Activated CD8-positive, alpha-beta memory T cell treated with anti-CD3 and anti-CD28 coated beads for 24 hours (primary cell): ENCODE measurements around the gene PTPN1.
"Not testable (repeated sequence)": the region's sequence is repeated elsewhere in the genome, so short reads cannot be mapped to it uniquely, and the experiment has no call there.

Source experiments
- DNase-seq: peaks from one replicate; pipeline ENCODE4 v3.0.0-alpha.2; 2020

The PTPN1 gene

DNA sequence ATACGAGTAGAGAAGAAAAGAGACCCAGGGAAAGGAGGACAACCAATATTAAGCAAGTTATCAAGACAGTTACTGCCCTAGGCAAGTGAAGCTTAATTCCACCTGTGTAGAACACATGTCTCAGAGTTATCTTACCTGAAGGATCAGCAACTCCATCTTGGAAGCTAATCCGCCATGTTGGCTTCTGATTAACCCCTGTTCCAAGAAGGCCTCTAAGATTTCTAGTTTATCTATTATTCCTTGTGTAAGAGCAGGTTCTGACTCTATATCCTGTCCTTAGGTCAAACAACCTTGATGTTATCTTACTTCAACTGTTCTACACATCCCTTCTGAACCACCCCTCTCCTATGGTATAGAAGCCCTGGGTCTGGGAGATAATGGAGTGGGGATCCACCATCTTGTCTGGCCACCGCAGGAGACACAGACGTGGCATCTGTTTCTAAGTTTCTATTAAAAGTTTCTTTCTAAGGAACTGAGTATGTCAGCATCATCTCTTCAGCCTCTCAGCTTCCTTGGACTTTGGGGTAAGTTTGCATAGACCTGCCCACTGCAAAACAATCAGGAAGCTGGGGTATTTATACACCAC is 27.7 kb upstream of the PTPN1 start:
- DNase-seq: no peak

- DNase-seq: no peak
Measured at GRCh38 chr20:50484271-50484976, 25.8 kb upstream of the PTPN1 start.

DNA sequence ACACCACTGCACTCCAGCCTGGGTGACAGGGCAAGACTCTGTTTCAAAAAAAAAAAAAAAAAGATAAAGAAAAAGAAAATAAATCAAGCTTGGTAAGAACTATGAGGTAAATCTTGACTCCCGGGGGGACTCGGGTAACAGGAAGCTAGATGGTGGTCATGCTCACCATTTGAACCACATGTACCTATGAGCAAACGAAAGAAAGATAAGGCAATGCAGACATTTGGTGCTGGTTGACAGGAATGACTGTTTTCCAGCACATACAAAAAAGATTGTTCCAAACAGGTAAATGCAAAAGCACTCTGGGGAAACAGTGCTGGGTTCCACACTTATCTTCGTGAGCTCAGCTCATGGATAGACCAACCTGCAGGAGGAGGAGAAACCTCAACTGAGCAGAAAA is 22.8 kb upstream of the PTPN1 start:
- no peak for DNase-seq

GRCh38 chr20:50488236-50488806 is 21.9 kb upstream of the PTPN1 start:
- DNase-seq: no peak

GRCh38 chr20:50491168-50491567 is 19.0 kb upstream of the PTPN1 start:
- DNase-seq: no peak

DNA sequence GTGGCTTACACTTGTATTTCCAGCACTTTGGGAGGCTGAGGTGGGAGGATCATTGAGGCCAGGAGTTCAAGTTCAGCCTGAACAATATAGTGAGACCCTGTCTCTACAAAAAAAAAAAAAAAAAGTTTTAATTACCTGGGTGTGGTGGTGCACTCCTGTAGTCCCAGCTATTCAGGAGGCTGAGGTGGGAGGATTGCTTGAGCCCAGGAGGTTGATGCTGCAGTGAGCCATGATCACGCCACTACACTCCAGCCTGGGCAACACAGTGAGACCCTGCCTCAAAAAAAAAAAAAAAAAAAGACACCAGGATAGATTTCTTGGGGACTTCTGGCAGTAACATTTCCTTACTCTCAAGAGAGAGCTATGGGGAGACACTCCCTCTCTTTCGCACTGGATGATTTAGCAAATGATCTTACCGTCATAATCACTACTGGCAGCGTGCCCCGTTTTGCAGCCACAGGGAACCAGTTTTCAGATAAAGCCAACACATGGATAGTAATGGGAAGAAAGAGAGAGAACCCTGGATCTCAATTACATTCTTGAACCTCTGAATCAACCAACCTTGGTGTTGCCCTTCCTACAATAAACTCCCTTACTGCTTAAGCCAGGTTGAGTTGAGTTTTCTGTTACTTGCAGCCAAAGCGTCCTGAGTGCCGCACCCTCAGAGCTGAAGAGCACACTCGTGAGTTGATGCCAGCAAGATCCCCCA is 18.1 kb upstream of the PTPN1 start:
- no peak for DNase-seq

DNA sequence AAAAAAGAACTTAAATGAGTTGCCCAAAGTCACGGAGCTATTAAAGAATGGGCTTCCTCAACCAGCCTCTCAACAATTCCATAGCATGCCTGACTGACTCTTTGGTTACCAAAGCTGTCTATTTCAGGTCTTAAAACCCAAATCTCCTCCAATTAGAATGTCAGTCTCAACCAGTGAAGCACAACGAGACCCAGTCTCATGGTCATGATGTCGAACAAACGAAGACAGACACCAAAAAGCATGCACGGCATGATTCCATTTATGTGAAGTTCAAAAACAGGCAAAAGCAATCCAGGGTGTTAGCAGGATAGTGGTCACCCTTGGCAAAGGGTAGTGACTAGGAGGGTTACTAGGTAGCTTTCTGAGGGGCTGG is 16.3 kb upstream of the PTPN1 start:
- DNase-seq: no peak

- no peak for DNase-seq
Measured at GRCh38 chr20:50494428-50494827, 15.8 kb upstream of the PTPN1 start.

GRCh38 chr20:50496773-50497385 is 13.3 kb upstream of the PTPN1 start:
- DNase-seq: no peak

DNA sequence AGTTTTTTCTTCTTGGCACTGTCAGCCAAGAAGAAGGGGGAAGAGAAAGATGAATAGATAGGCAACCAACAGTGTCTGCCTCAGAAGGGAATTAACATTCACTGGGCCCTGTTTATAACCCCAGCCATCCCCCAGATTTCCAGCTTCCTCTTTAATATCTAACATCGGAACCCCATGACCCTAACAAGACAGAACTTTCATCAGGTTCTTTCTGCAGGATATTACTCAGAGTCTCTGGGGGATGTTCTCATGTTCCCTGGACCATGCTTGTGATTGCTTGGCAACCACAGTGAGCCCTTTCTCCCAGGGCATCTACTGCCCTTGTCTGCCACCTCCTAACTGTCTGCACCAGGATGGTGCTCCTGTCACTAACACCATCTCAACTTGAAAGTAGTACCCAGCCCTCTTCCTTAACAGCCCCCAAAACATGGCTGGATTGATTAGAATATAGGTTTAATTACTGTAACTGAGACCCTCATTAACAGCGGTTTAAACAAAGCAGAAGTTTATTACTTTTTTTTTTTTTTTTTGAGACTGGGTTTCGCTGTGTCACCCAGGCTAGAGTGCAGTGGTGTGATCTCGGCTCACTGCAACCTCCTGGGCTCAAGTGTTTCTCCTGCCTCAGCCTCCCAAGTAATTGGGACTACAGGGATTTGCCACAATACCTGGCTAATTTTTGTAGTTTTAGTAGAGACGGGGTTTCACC is 12.0 kb upstream of the PTPN1 start:
- DNase-seq: no peak

DNA sequence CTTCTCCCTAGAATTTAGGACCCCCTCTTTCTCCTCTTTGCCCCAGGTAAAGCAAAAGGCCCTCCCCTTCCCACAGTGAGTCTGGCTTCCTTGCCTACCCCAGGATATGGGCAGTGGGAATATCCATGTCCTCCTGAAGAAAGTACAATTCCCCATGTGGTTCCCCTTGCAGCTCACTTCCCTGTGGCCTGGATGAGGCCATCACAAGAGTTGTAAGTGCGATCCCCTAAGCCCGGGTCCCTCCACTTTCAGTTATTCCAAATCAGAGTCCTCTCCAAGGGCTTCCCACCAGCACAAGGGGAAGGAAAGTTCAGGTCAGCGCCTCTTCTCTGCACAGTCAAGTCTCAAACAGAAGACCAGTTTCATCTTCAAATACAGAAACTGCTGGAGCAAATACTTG is 10.2 kb upstream of the PTPN1 start:
- DNase-seq: no peak

- DNase-seq: no peak
Measured at GRCh38 chr20:50501972-50502745, 8.0 kb upstream of the PTPN1 start.

- DNase-seq: no peak
Measured at GRCh38 chr20:50504231-50504823, 5.9 kb upstream of the PTPN1 start.

DNA sequence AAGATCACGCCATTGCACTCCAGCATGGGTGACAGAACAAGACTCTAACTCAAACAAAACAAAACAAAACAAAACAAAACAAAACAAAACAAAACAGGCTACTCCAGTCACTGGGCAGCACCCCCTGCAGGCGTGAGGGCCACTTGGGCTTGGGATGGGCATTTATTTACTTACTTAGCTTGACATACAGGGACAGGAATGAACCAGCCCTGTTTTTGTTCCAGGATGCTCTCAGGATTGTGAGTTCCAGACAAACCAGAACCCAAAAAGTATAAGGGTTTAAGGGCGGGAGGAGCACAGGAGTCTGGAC is 4.0 kb upstream of the PTPN1 start:
- peak; percentile 46 for DNase-seq

DNA sequence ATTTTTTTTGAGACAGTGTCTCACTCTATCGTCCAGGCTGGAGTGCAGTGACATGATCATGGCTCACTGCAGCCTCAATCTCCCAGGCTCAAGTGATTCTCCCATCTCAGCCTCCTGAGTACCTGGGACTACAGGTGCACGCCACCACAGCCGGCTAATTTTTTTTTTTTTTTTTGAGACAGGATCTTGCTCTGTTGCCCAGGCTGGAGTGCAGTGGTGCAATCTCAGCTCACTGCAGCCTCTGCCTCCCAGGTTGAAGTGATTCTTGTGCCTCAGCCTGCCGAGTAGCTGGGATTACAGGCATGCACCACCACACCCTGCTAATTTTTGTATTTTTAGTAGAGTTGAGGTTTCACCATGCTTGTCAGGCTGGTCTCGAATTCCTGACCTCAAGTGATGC is 2.4 kb upstream of the PTPN1 start:
- DNase-seq: not testable (repeated sequence)

DNA sequence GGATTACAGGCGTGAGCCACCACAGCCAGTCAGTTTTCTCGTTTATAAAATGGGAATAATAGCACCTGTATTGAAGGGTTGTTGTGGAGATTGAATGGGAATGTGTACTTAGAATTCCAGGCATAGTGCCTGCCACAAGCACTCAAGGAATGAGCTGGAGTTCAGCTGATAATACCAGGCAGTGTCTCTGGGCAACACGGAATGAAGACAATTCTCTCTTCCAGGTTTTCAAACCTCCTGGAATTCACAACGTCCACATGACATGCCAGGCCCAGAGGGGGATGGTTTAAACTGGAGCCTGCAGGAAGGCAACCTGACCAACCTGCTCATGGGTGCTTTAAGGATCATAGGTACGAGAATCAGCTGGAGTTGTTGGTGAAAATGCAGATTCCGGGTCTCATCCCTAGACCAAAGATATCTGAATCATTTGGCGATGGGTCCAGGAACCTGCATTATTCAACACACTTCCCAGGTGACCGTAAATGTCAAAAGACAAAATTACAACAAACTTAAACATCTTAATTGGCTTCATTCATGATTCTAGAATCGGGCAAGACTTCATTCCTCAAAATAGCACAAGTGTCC is 1.9 kb upstream of the PTPN1 start:
- peak; percentile 15 for DNase-seq

DNA sequence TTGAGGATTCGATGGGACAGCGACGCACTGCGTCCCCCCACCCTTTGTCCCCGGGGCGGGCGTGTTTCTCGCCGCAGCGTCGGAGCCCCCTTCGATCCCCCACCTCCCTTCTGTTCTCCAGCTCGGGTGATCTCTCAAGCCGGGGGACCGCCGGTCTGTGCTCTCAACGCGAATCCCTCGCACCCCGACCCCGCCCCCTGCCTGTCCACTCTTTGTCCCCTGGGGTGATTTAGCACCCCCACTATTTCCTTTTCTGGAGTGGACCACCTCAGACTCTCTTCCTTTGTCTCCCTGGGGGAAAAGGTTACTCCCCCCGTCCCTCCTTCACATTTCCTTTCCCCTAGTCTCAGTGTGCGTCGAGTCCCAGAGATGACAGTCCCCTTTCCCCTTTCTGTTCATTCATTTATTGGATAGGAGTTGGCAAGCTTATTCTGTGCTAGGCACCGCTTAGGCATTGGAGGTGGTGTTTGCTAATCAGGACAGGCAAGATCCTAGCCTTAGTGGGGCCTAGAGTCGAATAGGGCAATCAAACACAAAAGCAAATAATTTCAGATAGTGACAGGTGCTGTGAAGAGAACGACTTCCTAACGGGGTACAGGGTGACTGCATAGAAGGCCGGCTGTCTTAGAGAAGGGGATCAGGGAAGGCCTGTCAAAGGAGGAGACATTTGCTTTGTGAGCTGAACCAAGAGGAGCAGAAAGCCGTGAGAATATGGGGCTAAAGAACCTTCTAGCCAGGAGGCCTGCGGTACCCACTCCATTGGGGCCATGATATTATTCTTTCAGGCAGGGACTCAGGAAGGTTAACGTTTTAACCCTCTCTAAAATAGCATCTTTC is 741 bp downstream of the PTPN1 start:
- DNase-seq: peak; percentile 63

GRCh38 chr20:50512323-50512722 is 2.1 kb downstream of the PTPN1 start:
- no peak for DNase-seq

DNA sequence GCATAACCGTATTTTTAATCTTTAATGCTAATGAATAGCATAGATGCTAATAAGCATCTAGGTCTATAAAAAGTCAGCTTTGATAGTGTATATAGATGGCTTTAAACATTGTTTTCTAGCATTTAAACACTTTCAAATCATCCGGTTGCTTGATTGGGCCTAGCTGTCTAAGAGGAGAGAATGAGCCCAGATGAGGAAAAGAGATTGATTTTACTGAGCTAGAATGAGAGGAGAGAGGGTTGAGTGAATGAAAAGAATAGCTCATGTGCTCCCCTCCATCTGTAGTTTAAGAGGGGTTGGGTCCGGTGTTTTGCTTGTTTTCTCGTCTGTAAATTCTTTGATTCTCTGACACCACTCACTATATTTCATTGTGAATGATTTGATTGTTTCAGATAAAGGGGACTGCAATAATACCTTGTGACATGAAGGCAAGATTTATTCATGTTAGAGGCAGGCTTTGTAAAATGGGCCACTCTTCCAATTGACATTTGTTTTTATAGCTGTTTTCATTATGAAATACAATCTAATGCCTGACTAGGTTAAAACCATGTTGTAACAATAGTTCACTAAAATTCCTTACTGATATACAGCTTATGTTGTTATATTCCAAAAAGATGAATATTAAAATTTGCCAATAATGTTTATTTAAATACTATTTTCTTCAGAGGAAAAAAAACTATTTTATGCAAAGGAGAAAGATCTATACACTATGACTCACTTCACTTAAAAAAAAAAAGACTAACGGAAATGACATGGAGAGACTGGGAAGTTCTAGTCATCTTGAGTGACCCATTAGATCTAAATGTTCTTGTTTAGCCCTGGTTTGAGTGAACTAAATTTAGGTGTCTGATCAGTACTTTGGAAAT is 3.2 kb downstream of the PTPN1 start:
- DNase-seq: no peak

- DNase-seq: no peak
Measured at GRCh38 chr20:50514035-50514337, 3.8 kb downstream of the PTPN1 start.
